ENCODE data around the gene DSCAM.
"Not testable (repeated sequence)": the region's sequence is repeated elsewhere in the genome, so short reads cannot be mapped to it uniquely, and the experiment has no call there.

DSCAM gene

GRCh38 chr21:40074198-40074597 lies 772.8 kb downstream of the DSCAM start:
- no peak for DNase-seq

GRCh38 chr21:40073642-40074041 lies 773.3 kb downstream of the DSCAM start:
- DNase-seq = no peak

- no peak for DNase-seq
These were observed 776.1 kb downstream of the DSCAM start for GRCh38 chr21:40070871-40071270.

GRCh38 chr21:40067751-40068150 lies 779.2 kb downstream of the DSCAM start:
- DNase-seq = no peak

GRCh38 chr21:40066221-40066620 lies 780.7 kb downstream of the DSCAM start:
- DNase-seq = no peak

- peak; percentile 76 to 79 for DNase-seq
These were observed 786.8 kb downstream of the DSCAM start for GRCh38 chr21:40060083-40060677.

- DNase-seq = no peak
These were observed 789.6 kb downstream of the DSCAM start for GRCh38 chr21:40057331-40057730.

- DNase-seq = no peak
These were observed 790.9 kb downstream of the DSCAM start for GRCh38 chr21:40056031-40056430.

GRCh38 chr21:40054403-40054802 lies 792.6 kb downstream of the DSCAM start:
- DNase-seq = peak; percentile 51 to 80

- no peak for DNase-seq
These were observed 794.0 kb downstream of the DSCAM start for GRCh38 chr21:40053007-40053406.

- no peak for DNase-seq
These were observed 794.7 kb downstream of the DSCAM start for GRCh38 chr21:40052276-40052675.

- DNase-seq = no peak
These were observed 795.2 kb downstream of the DSCAM start for GRCh38 chr21:40051801-40052200.

- DNase-seq = no peak
These were observed 797.0 kb downstream of the DSCAM start for GRCh38 chr21:40049931-40050290.

GRCh38 chr21:40049031-40049930 lies 797.7 kb downstream of the DSCAM start:
- peak in 1 of 2 experiments; percentile 30 for DNase-seq

GRCh38 chr21:40047993-40048730 lies 798.8 kb downstream of the DSCAM start:
- no peak for DNase-seq

GRCh38 chr21:40047211-40047610 lies 799.7 kb downstream of the DSCAM start:
- no peak for DNase-seq

- no peak for DNase-seq
These were observed 803.1 kb downstream of the DSCAM start for GRCh38 chr21:40043866-40044265.

- no peak for DNase-seq
These were observed 803.5 kb downstream of the DSCAM start for GRCh38 chr21:40043423-40043822.

- no peak for DNase-seq
These were observed 805.5 kb downstream of the DSCAM start for GRCh38 chr21:40041446-40041845.

GRCh38 chr21:40033156-40033782 lies 813.7 kb downstream of the DSCAM start:
- not testable (repeated sequence) for DNase-seq

- DNase-seq = no peak
These were observed 817.1 kb downstream of the DSCAM start for GRCh38 chr21:40029888-40030287.

- not testable (repeated sequence) for DNase-seq
These were observed 818.6 kb downstream of the DSCAM start for GRCh38 chr21:40028393-40028792.
